Measurements from ENCODE around the gene SUPT3H. TPM values are rescaled to one million over a fixed set of nuclear protein-coding genes. Genes with fewer than 3 reads are reported as not detected.

Gene SUPT3H
- total and polyA plus RNA-seq, 2 of the 13 experiments (the other 11 are each of a cell fraction or from before 2014, with no cell fraction given): 11.9 to 36.1 TPM

DNA sequence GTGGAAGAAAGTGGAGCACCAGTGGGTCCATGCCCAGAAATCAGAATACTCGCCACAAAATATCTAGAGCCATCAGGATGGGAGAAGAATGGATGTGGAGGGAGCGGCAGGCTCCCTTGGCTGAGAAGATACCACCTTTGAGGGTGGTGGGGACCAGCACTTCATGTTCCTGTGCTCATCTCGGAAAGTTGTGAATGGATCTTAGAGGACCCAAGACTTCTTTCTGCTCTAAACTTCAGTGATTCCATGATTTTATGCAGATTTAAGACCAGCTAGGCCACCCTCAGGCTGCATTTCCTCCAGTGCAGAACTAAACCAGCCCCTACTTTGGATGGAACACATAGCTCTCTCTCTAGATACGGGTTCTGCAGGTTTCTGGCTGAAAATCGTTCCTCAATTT is 573.7 kb downstream of the SUPT3H start:
- BruUV-seq (replicated peaks): no TSS peak
- peaks cover 0 to 16% of the 10 kb centered on the region in 2 experiments; a peak in 2 of 5 replicates for H3K27me3 ChIP-seq (ENCODE audit: control insufficient read depth in 1 of 2, insufficient read depth in 2 of 2, low read length in 2 of 2)
- ChIA-PET CTCF (ENCODE audit: low intra/inter-chr PET ratio, low total read pairs) (no interaction called here), POLR2A (no interaction called here)
- in situ Hi-C loops (cut with HindIII; ENCODE audit: extremely low pct_ligation_motif_present, low pct_unique_long_range_greater_than_20kb) (no loop called here), intact Hi-C loops (cut with micrococcal nuclease; ENCODE audit: unreplicated experiment) (no loop called here)
- no peaks in the 10 kb centered on the region for H3K9me3 ChIP-seq (ENCODE audit: low read length)
- no peak overlapping the region for H3K9ac ChIP-seq (ENCODE audit: insufficient read depth, low read depth, low read length)
- WGBS (ENCODE audit: low lambda C conversion rate): 52% methylated on average over 5 of the region's 5 CpGs
- no peaks in the 10 kb centered on the region for H3K79me2 ChIP-seq (ENCODE audit: insufficient read depth, low read length)
- peaks cover 20% of the 10 kb centered on the region for H3K4me1 ChIP-seq (ENCODE audit: insufficient read depth, low read length)
- no peaks in the 10 kb centered on the region for H3K36me3 ChIP-seq (replicated peaks in 1 of 2; ENCODE audit: control insufficient read depth in 1 of 2, insufficient read depth in 2 of 2, low read length in 2 of 2)
- no peak overlapping the region for H3K4me3 ChIP-seq (replicated peaks in 1 of 3; ENCODE audit: insufficient read depth in 1 of 3, low read depth in 2 of 3, low read length in 3 of 3)
- DNase-seq (ENCODE audit: low spot score): no peak
- TF ChIP-seq, protein P1, sequence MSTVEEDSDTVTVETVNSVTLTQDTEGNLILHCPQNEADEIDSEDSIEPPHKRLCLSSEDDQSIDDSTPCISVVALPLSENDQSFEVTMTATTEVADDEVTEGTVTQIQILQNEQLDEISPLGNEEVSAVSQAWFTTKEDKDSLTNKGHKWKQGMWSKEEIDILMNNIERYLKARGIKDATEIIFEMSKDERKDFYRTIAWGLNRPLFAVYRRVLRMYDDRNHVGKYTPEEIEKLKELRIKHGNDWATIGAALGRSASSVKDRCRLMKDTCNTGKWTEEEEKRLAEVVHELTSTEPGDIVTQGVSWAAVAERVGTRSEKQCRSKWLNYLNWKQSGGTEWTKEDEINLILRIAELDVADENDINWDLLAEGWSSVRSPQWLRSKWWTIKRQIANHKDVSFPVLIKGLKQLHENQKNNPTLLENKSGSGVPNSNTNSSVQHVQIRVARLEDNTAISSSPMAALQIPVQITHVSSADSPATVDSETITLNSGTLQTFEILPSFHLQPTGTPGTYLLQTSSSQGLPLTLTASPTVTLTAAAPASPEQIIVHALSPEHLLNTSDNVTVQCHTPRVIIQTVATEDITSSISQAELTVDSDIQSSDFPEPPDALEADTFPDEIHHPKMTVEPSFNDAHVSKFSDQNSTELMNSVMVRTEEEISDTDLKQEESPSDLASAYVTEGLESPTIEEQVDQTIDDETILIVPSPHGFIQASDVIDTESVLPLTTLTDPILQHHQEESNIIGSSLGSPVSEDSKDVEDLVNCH (CRISPR knock-in tag; IDR thresholded peaks at IDR 0.05): no peak
- TF ChIP-seq ZNF30 (CRISPR knock-in tag; IDR thresholded peaks at IDR 0.05) (no peak), CBX1 (IDR thresholded peaks at IDR 0.05; ENCODE audit: low read depth) (no peak), XRCC5 (optimal IDR thresholded peaks at IDR 0.05; ENCODE audit: low read length) (no peak), ZNF350 (CRISPR knock-in tag; IDR thresholded peaks at IDR 0.05; ENCODE audit: borderline replicate concordance, low read depth) (no peak), STAT5B (CRISPR knock-in tag; IDR thresholded peaks at IDR 0.05) (no peak), CENPX (CRISPR knock-in tag; IDR thresholded peaks at IDR 0.05) (no peak), NR1H2 (CRISPR knock-in tag; IDR thresholded peaks at IDR 0.05; ENCODE audit: borderline replicate concordance, low read depth) (no peak), FOXO1 (CRISPR knock-in tag; IDR thresholded peaks at IDR 0.05) (no peak), ETV6 (CRISPR knock-in tag; conservative IDR thresholded peaks at IDR 0.05) (no peak), HDAC6 (IDR thresholded peaks at IDR 0.05; ENCODE audit: low read depth, low read length) (no peak), NFATC3 (CRISPR knock-in tag; IDR thresholded peaks at IDR 0.05) (no peak), ZFP82 (CRISPR knock-in tag; IDR thresholded peaks at IDR 0.05; ENCODE audit: borderline replicate concordance) (no peak), TCF7 (IDR thresholded peaks at IDR 0.05; ENCODE audit: low read depth) (no peak), ZNF572 (CRISPR knock-in tag; IDR thresholded peaks at IDR 0.05) (no peak)
- TF ChIP-seq, protein P2, sequence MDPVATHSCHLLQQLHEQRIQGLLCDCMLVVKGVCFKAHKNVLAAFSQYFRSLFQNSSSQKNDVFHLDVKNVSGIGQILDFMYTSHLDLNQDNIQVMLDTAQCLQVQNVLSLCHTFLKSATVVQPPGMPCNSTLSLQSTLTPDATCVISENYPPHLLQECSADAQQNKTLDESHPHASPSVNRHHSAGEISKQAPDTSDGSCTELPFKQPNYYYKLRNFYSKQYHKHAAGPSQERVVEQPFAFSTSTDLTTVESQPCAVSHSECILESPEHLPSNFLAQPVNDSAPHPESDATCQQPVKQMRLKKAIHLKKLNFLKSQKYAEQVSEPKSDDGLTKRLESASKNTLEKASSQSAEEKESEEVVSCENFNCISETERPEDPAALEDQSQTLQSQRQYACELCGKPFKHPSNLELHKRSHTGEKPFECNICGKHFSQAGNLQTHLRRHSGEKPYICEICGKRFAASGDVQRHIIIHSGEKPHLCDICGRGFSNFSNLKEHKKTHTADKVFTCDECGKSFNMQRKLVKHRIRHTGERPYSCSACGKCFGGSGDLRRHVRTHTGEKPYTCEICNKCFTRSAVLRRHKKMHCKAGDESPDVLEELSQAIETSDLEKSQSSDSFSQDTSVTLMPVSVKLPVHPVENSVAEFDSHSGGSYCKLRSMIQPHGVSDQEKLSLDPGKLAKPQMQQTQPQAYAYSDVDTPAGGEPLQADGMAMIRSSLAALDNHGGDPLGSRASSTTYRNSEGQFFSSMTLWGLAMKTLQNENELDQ (CRISPR knock-in tag; IDR thresholded peaks at IDR 0.05; ENCODE audit: borderline replicate concordance): no peak
- TF ChIP-seq, protein P3, sequence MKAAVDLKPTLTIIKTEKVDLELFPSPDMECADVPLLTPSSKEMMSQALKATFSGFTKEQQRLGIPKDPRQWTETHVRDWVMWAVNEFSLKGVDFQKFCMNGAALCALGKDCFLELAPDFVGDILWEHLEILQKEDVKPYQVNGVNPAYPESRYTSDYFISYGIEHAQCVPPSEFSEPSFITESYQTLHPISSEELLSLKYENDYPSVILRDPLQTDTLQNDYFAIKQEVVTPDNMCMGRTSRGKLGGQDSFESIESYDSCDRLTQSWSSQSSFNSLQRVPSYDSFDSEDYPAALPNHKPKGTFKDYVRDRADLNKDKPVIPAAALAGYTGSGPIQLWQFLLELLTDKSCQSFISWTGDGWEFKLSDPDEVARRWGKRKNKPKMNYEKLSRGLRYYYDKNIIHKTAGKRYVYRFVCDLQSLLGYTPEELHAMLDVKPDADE (CRISPR knock-in tag; IDR thresholded peaks at IDR 0.05): no peak
- no peak overlapping the region for H3K4me2 ChIP-seq (ENCODE audit: low read depth, low read length)
- H4K20me1 ChIP-seq (ENCODE audit: insufficient read depth, low read length): no peaks in the 10 kb centered on the region
- ATAC-seq: no peak
- no peak for FAIRE-seq
- no peak overlapping the region for H2AFZ ChIP-seq (ENCODE audit: low read length)
- H3K27ac ChIP-seq (ENCODE audit: extremely low read length, insufficient read depth, low read length): no peak overlapping the region

Data from HepG2 (cell line).